Neural progenitor cell (in vitro differentiated cells): Measurements from ENCODE around the gene PGM2. TPM values are rescaled to one million over a fixed set of nuclear protein-coding genes. Genes with fewer than 3 reads are reported as not detected.

ENCODE experiments used
- DNase-seq: peaks from one replicate; pipeline ENCODE4 v3.0.0-alpha.2; 2016; ENCODE audit warnings: low spot score
- H2AFZ ChIP-seq: fragments of 200-600 bp; sonication (generic); replicated peaks from 2 replicates; pipeline ENCODE4 v1.6.1; 2016; ENCODE audit warnings: antibody characterized with exemption
- H3F3A ChIP-seq: fragments of 200-600 bp; sonication (generic); 2 replicates; pipeline ENCODE4 v1.6.1; 2016; ENCODE audit warnings: antibody characterized with exemption, low read depth
- H3K27ac ChIP-seq: fragments of 200-600 bp; sonication (generic); 2 replicates; pipeline ENCODE4 v1.5.1; 2016; ENCODE audit warnings: mild to moderate bottlenecking
- H3K27me3 ChIP-seq: fragments of 200-600 bp; sonication (generic); 2 replicates; pipeline ENCODE4 v1.6.1; 2016; ENCODE audit warnings: mild to moderate bottlenecking, moderate library complexity
- H3K36me3 ChIP-seq: fragments of 200-600 bp; sonication (generic); 2 replicates; pipeline ENCODE4 v1.5.1; 2016
- H3K4me1 ChIP-seq: fragments of 200-600 bp; sonication (generic); 2 replicates; pipeline ENCODE4 v1.6.1; 2016; ENCODE audit warnings: mixed run types
- H3K4me2 ChIP-seq: fragments of 200-600 bp; sonication (generic); 2 replicates; pipeline ENCODE4 v1.6.1; 2016
- H3K4me3 ChIP-seq: fragments of 200-600 bp; sonication (generic); 2 replicates; pipeline ENCODE4 v1.5.1; 2016
- H3K79me2 ChIP-seq: fragments of 200-600 bp; sonication (generic); 2 replicates; pipeline ENCODE4 v1.6.1; 2016; ENCODE audit warnings: low read depth
- H3K9ac ChIP-seq: fragments of 200-600 bp; sonication (generic); 2 replicates; pipeline ENCODE4 v1.6.1; 2016
- H3K9me3 ChIP-seq: fragments of 200-600 bp; sonication (generic); 2 replicates; pipeline ENCODE4 v1.5.1; 2016; ENCODE audit warnings: low read depth
- H4K20me1 ChIP-seq: fragments of 200-600 bp; sonication (generic); 2 replicates; pipeline ENCODE4 v1.6.1; 2016; ENCODE audit warnings: low read depth
- H3K27ac Mint-ChIP-seq: 3 replicates; pipeline ENCODE4 v1.8.0; 2021; ENCODE audit warnings: mixed read lengths
- H3K27me3 Mint-ChIP-seq: 2 replicates; pipeline ENCODE4 v1.8.0; 2022; ENCODE audit warnings: low read depth, mild to moderate bottlenecking, inconsistent platforms, moderate library complexity, mixed read lengths; ENCODE audit not compliant: insufficient read depth
- H3K36me3 Mint-ChIP-seq: 3 replicates; pipeline ENCODE4 v1.8.0; 2021; ENCODE audit warnings: mixed read lengths
- H3K4me1 Mint-ChIP-seq: 3 replicates; pipeline ENCODE4 v1.8.0; 2021; ENCODE audit warnings: mixed read lengths
- H3K4me3 Mint-ChIP-seq: 3 replicates; pipeline ENCODE4 v1.8.0; 2021; ENCODE audit warnings: mild to moderate bottlenecking, moderate library complexity, mixed read lengths
- H3K9me3 Mint-ChIP-seq: 3 replicates; pipeline ENCODE4 v1.8.0; 2020; ENCODE audit warnings: mixed read lengths
- EZH2 ChIP-seq: fragments of 200-600 bp; sonication (generic); IDR thresholded peaks from 2 replicates; pipeline ENCODE4 v1.6.1; 2017; ENCODE audit warnings: antibody characterized with exemption, mild to moderate bottlenecking, moderate library complexity
- EZH2phosphoT487 ChIP-seq: fragments of 200-600 bp; sonication (generic); IDR thresholded peaks from 2 replicates; pipeline ENCODE4 v1.6.1; 2017; ENCODE audit warnings: antibody characterized with exemption
- total RNA-seq: library from RNA; depleted of rRNA; stranded (reverse); fragments of >200 nt; gene quantifications from 2 replicates; pipeline ENCODE4 v1.2.3, GENCODE V29; 2015; ENCODE audit warnings: low replicate concordance
- TF ChIP-seq, protein P1 (sequence below): fragments of 200-600 bp; sonication (generic); IDR thresholded peaks from 2 replicates; pipeline ENCODE4 v1.5.1; 2017; ENCODE audit warnings: antibody characterized with exemption, mild to moderate bottlenecking

The PGM2 gene
- total RNA-seq, 1 donor from 2014 or later, result 20.1 TPM

DNA sequence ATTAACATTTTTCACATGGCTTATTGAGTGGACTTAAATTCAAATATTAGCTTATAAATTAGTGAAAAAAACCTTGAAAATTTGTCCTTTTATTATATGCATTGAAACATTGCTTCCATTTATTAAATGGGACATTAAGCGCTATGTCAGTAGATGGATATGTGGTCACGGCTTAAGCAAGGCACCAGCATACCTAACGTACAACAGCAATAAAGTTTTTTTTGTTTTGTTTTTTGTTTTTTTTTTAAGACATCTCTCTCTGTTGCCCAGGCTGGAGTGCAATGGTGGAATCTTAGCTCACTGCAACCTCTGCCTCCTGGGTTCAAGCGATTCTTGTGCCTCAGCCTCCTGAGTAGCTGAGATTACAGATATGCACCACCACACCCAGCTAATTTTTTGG, 31.6 kb downstream of the PGM2 start:
- Mint-ChIP-seq H3K4me1 (no peaks in the 10 kb centered on the region), H3K4me3 (no peak overlapping the region)

DNA sequence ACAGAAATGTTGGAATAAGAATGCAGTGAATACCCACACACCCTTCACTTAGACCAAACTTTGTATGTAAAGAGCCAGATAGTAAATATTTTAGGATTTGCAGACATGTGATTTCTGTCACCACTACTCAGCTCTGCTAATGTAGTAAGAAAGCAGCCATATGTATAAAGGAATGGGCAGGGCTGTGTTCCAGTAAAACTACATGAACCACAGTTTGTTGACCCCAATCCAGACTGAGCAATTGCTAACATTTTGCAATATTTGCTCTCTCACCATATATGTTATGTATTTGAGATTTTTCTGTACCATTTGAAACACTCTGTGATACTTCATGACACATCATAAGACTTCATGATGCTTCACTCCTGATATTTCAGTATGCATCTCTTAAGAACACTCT, 32.4 kb downstream of the PGM2 start:
- no peaks in the 10 kb centered on the region for H3K79me2 ChIP-seq
- Mint-ChIP-seq H3K4me1 (no peaks in the 10 kb centered on the region), H3K4me3 (no peak overlapping the region), H3K27ac (no peak overlapping the region), H3K36me3 (peaks cover 13% of the 10 kb centered on the region), H3K27me3 (no peaks in the 10 kb centered on the region), H3K9me3 (no peaks in the 10 kb centered on the region)
- no peaks in the 10 kb centered on the region for H3K4me1 ChIP-seq
- no peak for DNase-seq
- H3K27me3 ChIP-seq, result no peaks in the 10 kb centered on the region
- H3K4me2 ChIP-seq, result no peak overlapping the region
- no peak for TF ChIP-seq EZH2phosphoT487
- TF ChIP-seq, protein P1, sequence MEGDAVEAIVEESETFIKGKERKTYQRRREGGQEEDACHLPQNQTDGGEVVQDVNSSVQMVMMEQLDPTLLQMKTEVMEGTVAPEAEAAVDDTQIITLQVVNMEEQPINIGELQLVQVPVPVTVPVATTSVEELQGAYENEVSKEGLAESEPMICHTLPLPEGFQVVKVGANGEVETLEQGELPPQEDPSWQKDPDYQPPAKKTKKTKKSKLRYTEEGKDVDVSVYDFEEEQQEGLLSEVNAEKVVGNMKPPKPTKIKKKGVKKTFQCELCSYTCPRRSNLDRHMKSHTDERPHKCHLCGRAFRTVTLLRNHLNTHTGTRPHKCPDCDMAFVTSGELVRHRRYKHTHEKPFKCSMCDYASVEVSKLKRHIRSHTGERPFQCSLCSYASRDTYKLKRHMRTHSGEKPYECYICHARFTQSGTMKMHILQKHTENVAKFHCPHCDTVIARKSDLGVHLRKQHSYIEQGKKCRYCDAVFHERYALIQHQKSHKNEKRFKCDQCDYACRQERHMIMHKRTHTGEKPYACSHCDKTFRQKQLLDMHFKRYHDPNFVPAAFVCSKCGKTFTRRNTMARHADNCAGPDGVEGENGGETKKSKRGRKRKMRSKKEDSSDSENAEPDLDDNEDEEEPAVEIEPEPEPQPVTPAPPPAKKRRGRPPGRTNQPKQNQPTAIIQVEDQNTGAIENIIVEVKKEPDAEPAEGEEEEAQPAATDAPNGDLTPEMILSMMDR, result no peak
- no peak for TF ChIP-seq EZH2
- H2AFZ ChIP-seq, result no peak overlapping the region
- no peaks in the 10 kb centered on the region for H3K9me3 ChIP-seq
- H3K27ac ChIP-seq, result no peak overlapping the region
- H3K4me3 ChIP-seq, result no peak overlapping the region
- H3F3A ChIP-seq, result no peaks in the 10 kb centered on the region
- no peaks in the 10 kb centered on the region for H4K20me1 ChIP-seq
- no peak overlapping the region for H3K9ac ChIP-seq
- H3K36me3 ChIP-seq, result peaks cover 6% of the 10 kb centered on the region

More for the DNA sequence above, 31.6 kb downstream of the PGM2 start:
- Histone ChIP-seq H3K36me3 (peaks cover 6% of the 10 kb centered on the region), H3K4me1 (no peaks in the 10 kb centered on the region), H3K9ac (no peak overlapping the region), H3K9me3 (no peaks in the 10 kb centered on the region), H3K27me3 (no peaks in the 10 kb centered on the region), H3K79me2 (no peaks in the 10 kb centered on the region), H3K27ac (no peak overlapping the region), H3K4me2 (no peak overlapping the region), H3K4me3 (no peak overlapping the region), H3F3A (no peaks in the 10 kb centered on the region), H4K20me1 (no peaks in the 10 kb centered on the region), H2AFZ (no peak overlapping the region)
- no peaks in the 10 kb centered on the region for H3K27me3 Mint-ChIP-seq
- TF ChIP-seq EZH2, result no peak
- TF ChIP-seq, protein P1, result no peak
- DNase-seq, result no peak
- no peaks in the 10 kb centered on the region for H3K9me3 Mint-ChIP-seq
- peaks cover 15% of the 10 kb centered on the region for H3K36me3 Mint-ChIP-seq
- no peak overlapping the region for H3K27ac Mint-ChIP-seq

DNA sequence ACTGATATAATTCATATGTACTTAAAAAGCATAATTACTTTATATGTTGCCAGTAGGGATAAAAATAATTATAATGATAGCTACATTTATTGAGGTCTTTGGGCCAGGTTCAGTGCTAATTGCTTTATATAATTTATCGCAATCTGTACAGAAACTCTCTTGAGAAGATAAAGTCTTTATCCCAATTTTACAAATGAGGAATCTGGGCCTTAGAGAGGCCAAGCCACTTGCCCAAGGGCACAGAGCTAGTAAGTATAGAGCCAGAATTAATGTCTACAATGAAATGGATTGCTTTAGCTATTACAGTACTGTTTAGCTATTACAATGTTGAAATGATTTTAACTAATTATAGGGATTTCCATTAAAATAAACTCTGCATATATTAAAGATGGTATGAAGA, 33.8 kb downstream of the PGM2 start:
- Histone ChIP-seq H3K4me1 (no peaks in the 10 kb centered on the region), H3K79me2 (no peaks in the 10 kb centered on the region), H3K9ac (no peak overlapping the region), H3K9me3 (no peaks in the 10 kb centered on the region), H3K27me3 (no peaks in the 10 kb centered on the region), H3K36me3 (peaks cover 6% of the 10 kb centered on the region), H2AFZ (no peak overlapping the region), H3F3A (no peaks in the 10 kb centered on the region), H3K4me2 (no peak overlapping the region), H3K4me3 (no peak overlapping the region), H3K27ac (no peak overlapping the region), H4K20me1 (no peaks in the 10 kb centered on the region)
- Mint-ChIP-seq H3K4me1 (no peaks in the 10 kb centered on the region), H3K4me3 (no peak overlapping the region), H3K36me3 (peaks cover 11% of the 10 kb centered on the region), H3K27ac (no peak overlapping the region), H3K27me3 (no peaks in the 10 kb centered on the region), H3K9me3 (no peaks in the 10 kb centered on the region)
- TF ChIP-seq EZH2 (no peak), EZH2phosphoT487 (no peak)
- TF ChIP-seq, protein P1, result no peak
- DNase-seq, result no peak

DNA sequence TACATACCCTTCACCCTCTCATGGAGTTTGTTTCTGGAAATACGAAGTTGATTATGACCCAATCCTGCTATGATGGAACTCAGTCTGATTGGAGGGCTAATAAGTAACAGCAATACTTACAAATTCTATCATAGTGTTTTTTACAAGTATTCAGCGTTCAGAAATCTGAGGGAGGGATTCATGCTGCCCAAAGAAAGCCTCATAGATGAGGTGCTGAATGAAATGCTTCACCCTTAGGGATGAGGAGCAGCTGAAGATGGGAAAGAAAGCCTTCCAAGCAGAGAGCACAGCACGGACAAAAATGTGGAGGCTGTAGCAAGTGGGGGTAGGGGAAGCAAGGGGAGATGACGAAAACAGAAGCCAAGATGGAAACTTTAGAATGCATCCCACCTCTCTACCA, 36.5 kb downstream of the PGM2 start:
- Histone ChIP-seq H3K27ac (no peak overlapping the region), H4K20me1 (no peaks in the 10 kb centered on the region), H3K9me3 (no peaks in the 10 kb centered on the region), H3F3A (no peaks in the 10 kb centered on the region), H3K27me3 (no peaks in the 10 kb centered on the region), H3K9ac (no peak overlapping the region), H3K4me2 (no peak overlapping the region), H3K79me2 (no peaks in the 10 kb centered on the region), H3K4me3 (no peak overlapping the region), H2AFZ (no peak overlapping the region), H3K4me1 (no peaks in the 10 kb centered on the region), H3K36me3 (peaks cover 6% of the 10 kb centered on the region)
- no peak overlapping the region for H3K27ac Mint-ChIP-seq
- H3K36me3 Mint-ChIP-seq, result peaks cover 16% of the 10 kb centered on the region
- TF ChIP-seq EZH2phosphoT487 (no peak), EZH2 (no peak)
- TF ChIP-seq, protein P1, result no peak
- no peak for DNase-seq
- no peaks in the 10 kb centered on the region for H3K4me1 Mint-ChIP-seq
- no peaks in the 10 kb centered on the region for H3K9me3 Mint-ChIP-seq
- no peaks in the 10 kb centered on the region for H3K27me3 Mint-ChIP-seq
- no peak overlapping the region for H3K4me3 Mint-ChIP-seq
